HEK293 (cell line): ENCODE measurements around the gene LILRA1.
"Not testable (repeated sequence)": the region's sequence is repeated elsewhere in the genome, so short reads cannot be mapped to it uniquely, and the experiment has no call there.

Experiments
- CTCF ChIA-PET: fragments of 350-600 bp; formaldehyde crosslinking; extraction: SDS; loops from one replicate; lab custom pipeline; 2021; ENCODE audit warnings: antibody characterized with exemption; lab: Yijun Ruan, JAX
- POLR2A ChIA-PET: fragments of 300-600 bp; formaldehyde crosslinking; extraction: SDS; loops from one replicate; lab custom pipeline; 2020; ENCODE audit warnings: antibody characterized with exemption, inconsistent platforms; lab: Yijun Ruan, JAX
- H3K27ac ChIP-seq: fragments of 200-500 bp; sonication (Bioruptor generic); 2 replicates; pipeline ENCODE4 v1.5.1; 2014; ENCODE audit warnings: low read depth, low read length, control low read depth, inconsistent platforms; ENCODE audit errors: extremely low read depth
- H3K36me3 ChIP-seq, 2 experiments: fragments of 200-500 bp in 1 of 2; sonication (Bioruptor generic) in 1 of 2; 1 replicate in 1 of 2; 2 replicates in 1 of 2; pipeline ENCODE4 v1.5.1; 2014 to 2017; ENCODE audit warnings: inconsistent platforms in 2 of 2, low read length in 2 of 2; ENCODE audit not compliant: control insufficient read depth in 2 of 2, insufficient read depth in 1 of 2
- H3K4me1 ChIP-seq: fragments of 200-500 bp; sonication (Bioruptor generic); 2 replicates; pipeline ENCODE4 v1.5.1; 2014; ENCODE audit warnings: mild to moderate bottlenecking, low read length, inconsistent platforms; ENCODE audit not compliant: control insufficient read depth, insufficient read depth
- H3K4me3 ChIP-seq: 2 replicates; pipeline ENCODE4 v1.5.1; 2011; ENCODE audit warnings: low read depth, mild to moderate bottlenecking, control low read depth, low read length, moderate library complexity
- H3K9me3 ChIP-seq: fragments of 200-500 bp; sonication (Bioruptor generic); 2 replicates; pipeline ENCODE4 v1.5.1; 2014; ENCODE audit warnings: low read depth, low read length, inconsistent platforms; ENCODE audit not compliant: control insufficient read depth, insufficient read depth
- GLIS1 ChIP-seq: fragments of 450-650 bp; formaldehyde crosslinking; IDR thresholded peaks from 2 replicates; pipeline ENCODE4 v1.5.1; 2016; ENCODE audit warnings: missing biosample characterization, missing genetic modification characterization
- GLIS2 ChIP-seq: fragments of 450-650 bp; formaldehyde crosslinking; IDR thresholded peaks from 2 replicates; pipeline ENCODE4 v1.5.1; 2016; ENCODE audit warnings: missing biosample characterization, missing genetic modification characterization
- PBX3 ChIP-seq: sonication (generic); formaldehyde crosslinking; IDR thresholded peaks from 2 replicates; pipeline ENCODE4 v1.8.1; 2022; ENCODE audit warnings: mild to moderate bottlenecking, moderate library complexity, missing genetic modification reagents
- TCF7L2 ChIP-seq: IDR thresholded peaks from 2 replicates; pipeline ENCODE4 v1.6.1; 2011; ENCODE audit warnings: low read depth, mild to moderate bottlenecking, inconsistent platforms, low read length, moderate library complexity, borderline replicate concordance
- ZBTB1 ChIP-seq: fragments of 450-650 bp; formaldehyde crosslinking; IDR thresholded peaks from 2 replicates; pipeline ENCODE4 v1.5.1; 2016; ENCODE audit warnings: missing biosample characterization, missing genetic modification characterization
- ZBTB17 ChIP-seq: fragments of 450-650 bp; formaldehyde crosslinking; IDR thresholded peaks from 2 replicates; pipeline ENCODE4 v1.5.1; 2016; ENCODE audit warnings: missing biosample characterization, missing genetic modification characterization
- ZBTB7A ChIP-seq: fragments of 450-650 bp; formaldehyde crosslinking; IDR thresholded peaks from 2 replicates; pipeline ENCODE4 v1.5.1; 2016; ENCODE audit warnings: low read depth, missing biosample characterization, missing genetic modification characterization
- ZIC2 ChIP-seq: fragments of 450-650 bp; formaldehyde crosslinking; IDR thresholded peaks from 2 replicates; pipeline ENCODE4 v1.5.1; 2016; ENCODE audit warnings: missing biosample characterization, missing genetic modification characterization
- ZNF16 ChIP-seq: fragments of 450-650 bp; formaldehyde crosslinking; IDR thresholded peaks from 2 replicates; pipeline ENCODE4 v1.5.1; 2016; ENCODE audit warnings: low read depth, missing biosample characterization, missing genetic modification characterization
- ZNF18 ChIP-seq: fragments of 450-650 bp; formaldehyde crosslinking; IDR thresholded peaks from 2 replicates; pipeline ENCODE4 v1.5.1; 2016; ENCODE audit warnings: missing biosample characterization, missing genetic modification characterization
- ZNF221 ChIP-seq: fragments of 450-650 bp; formaldehyde crosslinking; IDR thresholded peaks from 2 replicates; pipeline ENCODE4 v1.5.1; 2017; ENCODE audit warnings: missing biosample characterization, missing genetic modification characterization, borderline replicate concordance
- ZNF366 ChIP-seq: fragments of 450-650 bp; formaldehyde crosslinking; conservative IDR thresholded peaks from 2 replicates; pipeline ENCODE4 v1.5.1; 2016; ENCODE audit warnings: missing biosample characterization, missing genetic modification characterization
- ZNF473 ChIP-seq: fragments of 450-650 bp; formaldehyde crosslinking; IDR thresholded peaks from 2 replicates; pipeline ENCODE4 v1.5.1; 2017; ENCODE audit warnings: missing biosample characterization, missing genetic modification characterization
- ZNF48 ChIP-seq: fragments of 450-650 bp; formaldehyde crosslinking; IDR thresholded peaks from 2 replicates; pipeline ENCODE4 v1.5.1; 2016; ENCODE audit warnings: missing biosample characterization, missing genetic modification characterization
- ZNF514 ChIP-seq: fragments of 450-650 bp; formaldehyde crosslinking; IDR thresholded peaks from 2 replicates; pipeline ENCODE4 v1.5.1; 2016; ENCODE audit warnings: missing biosample characterization, missing genetic modification characterization
- ZNF530 ChIP-seq: fragments of 450-650 bp; formaldehyde crosslinking; IDR thresholded peaks from 2 replicates; pipeline ENCODE4 v1.5.1; 2016; ENCODE audit warnings: low read depth, missing biosample characterization, missing genetic modification characterization
- ZNF785 ChIP-seq: fragments of 450-650 bp; formaldehyde crosslinking; IDR thresholded peaks from 2 replicates; pipeline ENCODE4 v1.5.1; 2016; ENCODE audit warnings: missing biosample characterization, missing genetic modification characterization
- TF ChIP-seq, protein P1 (sequence below): fragments of 450-650 bp; formaldehyde crosslinking; IDR thresholded peaks from 2 replicates; pipeline ENCODE4 v1.5.1; 2016; ENCODE audit warnings: missing biosample characterization, missing genetic modification characterization
- TF ChIP-seq, protein P2 (sequence below): fragments of 450-650 bp; formaldehyde crosslinking; IDR thresholded peaks from 2 replicates; pipeline ENCODE4 v1.5.1; 2017; ENCODE audit warnings: missing biosample characterization, missing genetic modification characterization
- TF ChIP-seq, protein P3 (sequence below): fragments of 450-650 bp; formaldehyde crosslinking; conservative IDR thresholded peaks from 2 replicates; pipeline ENCODE4 v1.5.1; 2016; ENCODE audit warnings: low read depth, missing biosample characterization, missing genetic modification characterization

Gene LILRA1

DNA sequence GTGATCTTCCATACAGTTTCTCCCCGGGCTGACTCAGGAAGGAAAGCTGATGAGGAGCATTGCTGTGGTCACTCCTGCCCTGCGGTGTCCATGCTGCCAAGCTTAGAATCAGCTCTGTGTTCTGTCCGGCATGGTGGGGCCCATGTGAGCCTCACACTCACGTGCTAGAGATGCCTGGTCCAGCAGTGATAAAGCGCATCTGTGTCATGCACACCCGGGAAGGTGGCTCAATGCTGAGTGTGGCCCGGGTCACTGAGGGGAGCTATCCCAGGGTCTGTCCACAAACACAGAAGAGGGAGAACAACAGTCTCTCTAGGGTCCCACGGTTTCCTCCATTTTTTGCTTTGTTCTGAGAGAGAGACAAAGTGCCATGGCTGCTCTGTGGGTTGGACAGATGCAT lies 33.3 kb downstream of the LILRA1 start (continued):
- TF ChIP-seq, protein P1, sequence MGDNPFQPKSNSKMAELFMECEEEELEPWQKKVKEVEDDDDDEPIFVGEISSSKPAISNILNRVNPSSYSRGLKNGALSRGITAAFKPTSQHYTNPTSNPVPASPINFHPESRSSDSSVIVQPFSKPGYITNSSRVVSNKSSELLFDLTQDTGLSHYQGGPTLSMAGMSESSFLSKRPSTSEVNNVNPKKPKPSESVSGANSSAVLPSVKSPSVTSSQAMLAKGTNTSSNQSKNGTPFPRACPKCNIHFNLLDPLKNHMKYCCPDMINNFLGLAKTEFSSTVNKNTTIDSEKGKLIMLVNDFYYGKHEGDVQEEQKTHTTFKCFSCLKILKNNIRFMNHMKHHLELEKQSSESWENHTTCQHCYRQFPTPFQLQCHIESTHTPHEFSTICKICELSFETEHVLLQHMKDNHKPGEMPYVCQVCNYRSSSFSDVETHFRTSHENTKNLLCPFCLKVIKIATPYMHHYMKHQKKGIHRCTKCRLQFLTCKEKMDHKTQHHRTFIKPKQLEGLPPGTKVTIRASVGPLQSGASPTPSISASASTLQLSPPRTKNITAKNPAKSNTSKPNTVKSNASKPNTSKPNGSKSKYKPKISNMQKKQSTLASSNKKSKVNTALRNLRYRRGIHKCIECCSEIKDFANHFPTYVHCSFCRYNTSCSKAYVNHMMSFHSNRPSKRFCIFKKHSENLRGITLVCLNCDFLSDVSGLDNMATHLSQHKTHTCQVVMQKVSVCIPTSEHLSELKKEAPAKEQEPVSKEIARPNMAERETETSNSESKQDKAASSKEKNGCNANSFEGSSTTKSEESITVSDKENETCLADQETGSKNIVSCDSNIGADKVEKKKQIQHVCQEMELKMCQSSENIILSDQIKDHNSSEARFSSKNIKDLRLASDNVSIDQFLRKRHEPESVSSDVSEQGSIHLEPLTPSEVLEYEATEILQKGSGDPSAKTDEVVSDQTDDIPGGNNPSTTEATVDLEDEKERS (tag by site-specific recombination) = no peak
- TF ChIP-seq ZBTB7A (tag by site-specific recombination) (no peak), ZNF473 (tag by site-specific recombination) (no peak), GLIS1 (tag by site-specific recombination) (no peak), ZBTB17 (tag by site-specific recombination) (no peak), ZNF530 (no peak), ZNF514 (no peak), ZNF18 (tag by site-specific recombination) (no peak), GLIS2 (tag by site-specific recombination) (no peak), PBX3 (CRISPR knock-in tag) (no peak), ZIC2 (tag by site-specific recombination) (no peak), ZNF785 (no peak), TCF7L2 (no peak)

DNA sequence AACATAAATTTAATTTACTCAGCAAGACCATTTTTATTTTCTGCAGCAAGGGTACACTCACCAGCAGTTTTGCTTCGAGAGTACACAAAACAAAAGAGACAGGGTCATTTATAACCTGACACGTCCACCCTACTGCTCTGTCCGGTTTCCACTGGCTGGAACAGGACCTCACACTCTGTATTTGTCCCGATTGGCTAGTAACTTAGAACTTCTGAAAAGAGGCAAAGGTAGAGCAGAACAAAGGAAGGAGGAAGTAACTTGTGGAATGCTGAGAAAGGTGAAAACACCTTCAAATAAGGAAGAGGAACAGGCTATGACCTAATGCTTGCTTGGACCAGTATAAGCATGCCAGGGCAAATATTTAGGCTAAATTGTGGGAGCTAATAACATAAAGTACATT lies 34.5 kb downstream of the LILRA1 start:
- H3K36me3 ChIP-seq, POLR2A ChIA-PET, H3K27ac ChIP-seq, H3K9me3 ChIP-seq, H3K4me3 ChIP-seq, H3K4me1 ChIP-seq: not testable (repeated sequence)
- CTCF ChIA-PET = interaction anchor here (1.2 kb wide), 1 partner anchor 150 kb away, joined by 3 read pairs; no protein-coding TSS in a partner anchor

DNA sequence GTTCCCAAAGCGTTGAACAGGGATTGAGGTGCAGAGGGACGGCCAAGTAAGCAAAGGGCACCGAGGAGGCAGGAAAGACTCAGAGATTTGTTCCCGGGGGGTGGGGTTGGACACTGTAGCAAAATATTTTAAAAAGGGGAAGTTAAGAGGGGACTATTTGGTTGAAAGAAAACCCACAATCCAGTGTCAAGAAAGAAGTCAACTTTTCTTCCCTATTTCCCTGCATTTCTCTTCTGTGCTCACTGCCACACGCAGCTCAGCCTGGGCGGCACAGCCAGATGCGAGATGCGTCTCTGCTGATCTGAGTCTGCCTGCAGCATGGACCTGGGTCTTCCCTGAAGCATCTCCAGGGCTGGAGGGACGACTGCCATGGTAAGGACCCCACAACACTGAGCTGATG lies 36.8 kb downstream of the LILRA1 start, which contains the start of gene LILRB1:
LILRB1 (plus strand) TSS at position 223 of the 400 bp plus-strand sequence. CDS start 590 bp downstream, outside the sequence.
- H3K4me1 ChIP-seq, POLR2A ChIA-PET, H3K36me3 ChIP-seq, H3K9me3 ChIP-seq, H3K4me3 ChIP-seq, H3K27ac ChIP-seq: not testable (repeated sequence)
- CTCF ChIA-PET = interaction anchor here (0.6 kb wide), 1 partner anchor 777 kb away, joined by 3 read pairs; no protein-coding TSS in a partner anchor

GRCh38 chr19:54630782-54631181 lies 37.4 kb downstream of the LILRA1 start:
- ChIA-PET POLR2A (no interaction called here), CTCF (no interaction called here)
- Histone ChIP-seq H3K36me3 (no peaks in the 10 kb centered on the region), H3K4me3 (no peak overlapping the region), H3K9me3 (no peaks in the 10 kb centered on the region), H3K4me1 (no peaks in the 10 kb centered on the region), H3K27ac (no peak overlapping the region)
- TF ChIP-seq ZNF366 (tag by site-specific recombination) (no peak), ZBTB1 (tag by site-specific recombination) (no peak), ZNF16 (tag by site-specific recombination) (no peak), ZNF48 (tag by site-specific recombination) (no peak), ZNF221 (tag by site-specific recombination) (no peak)
- TF ChIP-seq, protein P2, sequence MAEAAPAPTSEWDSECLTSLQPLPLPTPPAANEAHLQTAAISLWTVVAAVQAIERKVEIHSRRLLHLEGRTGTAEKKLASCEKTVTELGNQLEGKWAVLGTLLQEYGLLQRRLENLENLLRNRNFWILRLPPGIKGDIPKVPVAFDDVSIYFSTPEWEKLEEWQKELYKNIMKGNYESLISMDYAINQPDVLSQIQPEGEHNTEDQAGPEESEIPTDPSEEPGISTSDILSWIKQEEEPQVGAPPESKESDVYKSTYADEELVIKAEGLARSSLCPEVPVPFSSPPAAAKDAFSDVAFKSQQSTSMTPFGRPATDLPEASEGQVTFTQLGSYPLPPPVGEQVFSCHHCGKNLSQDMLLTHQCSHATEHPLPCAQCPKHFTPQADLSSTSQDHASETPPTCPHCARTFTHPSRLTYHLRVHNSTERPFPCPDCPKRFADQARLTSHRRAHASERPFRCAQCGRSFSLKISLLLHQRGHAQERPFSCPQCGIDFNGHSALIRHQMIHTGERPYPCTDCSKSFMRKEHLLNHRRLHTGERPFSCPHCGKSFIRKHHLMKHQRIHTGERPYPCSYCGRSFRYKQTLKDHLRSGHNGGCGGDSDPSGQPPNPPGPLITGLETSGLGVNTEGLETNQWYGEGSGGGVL (tag by site-specific recombination) = no peak
- TF ChIP-seq, protein P3, sequence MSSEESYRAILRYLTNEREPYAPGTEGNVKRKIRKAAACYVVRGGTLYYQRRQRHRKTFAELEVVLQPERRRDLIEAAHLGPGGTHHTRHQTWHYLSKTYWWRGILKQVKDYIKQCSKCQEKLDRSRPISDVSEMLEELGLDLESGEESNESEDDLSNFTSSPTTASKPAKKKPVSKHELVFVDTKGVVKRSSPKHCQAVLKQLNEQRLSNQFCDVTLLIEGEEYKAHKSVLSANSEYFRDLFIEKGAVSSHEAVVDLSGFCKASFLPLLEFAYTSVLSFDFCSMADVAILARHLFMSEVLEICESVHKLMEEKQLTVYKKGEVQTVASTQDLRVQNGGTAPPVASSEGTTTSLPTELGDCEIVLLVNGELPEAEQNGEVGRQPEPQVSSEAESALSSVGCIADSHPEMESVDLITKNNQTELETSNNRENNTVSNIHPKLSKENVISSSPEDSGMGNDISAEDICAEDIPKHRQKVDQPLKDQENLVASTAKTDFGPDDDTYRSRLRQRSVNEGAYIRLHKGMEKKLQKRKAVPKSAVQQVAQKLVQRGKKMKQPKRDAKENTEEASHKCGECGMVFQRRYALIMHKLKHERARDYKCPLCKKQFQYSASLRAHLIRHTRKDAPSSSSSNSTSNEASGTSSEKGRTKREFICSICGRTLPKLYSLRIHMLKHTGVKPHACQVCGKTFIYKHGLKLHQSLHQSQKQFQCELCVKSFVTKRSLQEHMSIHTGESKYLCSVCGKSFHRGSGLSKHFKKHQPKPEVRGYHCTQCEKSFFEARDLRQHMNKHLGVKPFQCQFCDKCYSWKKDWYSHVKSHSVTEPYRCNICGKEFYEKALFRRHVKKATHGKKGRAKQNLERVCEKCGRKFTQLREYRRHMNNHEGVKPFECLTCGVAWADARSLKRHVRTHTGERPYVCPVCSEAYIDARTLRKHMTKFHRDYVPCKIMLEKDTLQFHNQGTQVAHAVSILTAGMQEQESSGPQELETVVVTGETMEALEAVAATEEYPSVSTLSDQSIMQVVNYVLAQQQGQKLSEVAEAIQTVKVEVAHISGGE (tag by site-specific recombination) = no peak
